ENCODE measurements around the gene RTN4RL1.

DNA sequence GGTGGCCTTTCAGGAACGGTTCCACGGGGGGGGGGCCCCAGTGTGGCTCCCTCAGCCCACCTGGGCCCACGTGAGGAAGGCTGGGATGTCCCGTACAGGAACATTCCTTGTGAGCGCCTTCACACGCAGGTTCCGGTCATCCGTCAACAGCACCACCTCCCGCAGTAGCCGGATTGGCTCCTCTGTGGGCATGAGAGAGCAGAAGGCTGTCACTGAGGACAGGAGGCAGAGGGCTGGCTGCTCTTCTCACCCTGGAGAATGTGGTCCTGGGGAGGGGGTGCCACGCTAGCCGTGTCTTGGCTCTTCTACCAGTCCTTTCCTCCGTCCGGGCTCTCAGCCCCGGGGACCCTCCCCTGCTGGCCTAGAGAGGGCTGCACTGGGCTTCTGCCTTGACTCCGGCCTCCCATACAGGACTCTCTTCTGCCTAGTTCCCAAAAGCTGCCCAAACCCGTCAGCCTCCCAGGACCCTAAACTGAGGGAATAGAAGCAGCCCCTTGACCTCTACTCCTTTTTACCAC, 36.4 kb upstream of the RTN4RL1 start:
- TF ChIP-seq, protein P1, sequence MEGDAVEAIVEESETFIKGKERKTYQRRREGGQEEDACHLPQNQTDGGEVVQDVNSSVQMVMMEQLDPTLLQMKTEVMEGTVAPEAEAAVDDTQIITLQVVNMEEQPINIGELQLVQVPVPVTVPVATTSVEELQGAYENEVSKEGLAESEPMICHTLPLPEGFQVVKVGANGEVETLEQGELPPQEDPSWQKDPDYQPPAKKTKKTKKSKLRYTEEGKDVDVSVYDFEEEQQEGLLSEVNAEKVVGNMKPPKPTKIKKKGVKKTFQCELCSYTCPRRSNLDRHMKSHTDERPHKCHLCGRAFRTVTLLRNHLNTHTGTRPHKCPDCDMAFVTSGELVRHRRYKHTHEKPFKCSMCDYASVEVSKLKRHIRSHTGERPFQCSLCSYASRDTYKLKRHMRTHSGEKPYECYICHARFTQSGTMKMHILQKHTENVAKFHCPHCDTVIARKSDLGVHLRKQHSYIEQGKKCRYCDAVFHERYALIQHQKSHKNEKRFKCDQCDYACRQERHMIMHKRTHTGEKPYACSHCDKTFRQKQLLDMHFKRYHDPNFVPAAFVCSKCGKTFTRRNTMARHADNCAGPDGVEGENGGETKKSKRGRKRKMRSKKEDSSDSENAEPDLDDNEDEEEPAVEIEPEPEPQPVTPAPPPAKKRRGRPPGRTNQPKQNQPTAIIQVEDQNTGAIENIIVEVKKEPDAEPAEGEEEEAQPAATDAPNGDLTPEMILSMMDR (IDR thresholded peaks at IDR 0.05) = no peak
- no peak for TF ChIP-seq POLR2A (IDR thresholded peaks at IDR 0.05)

Data from right lobe of liver (tissue), 4 donors.